Liver (tissue), 9 donors: ENCODE results near the gene ERFE. TPM values are rescaled to one million over a fixed set of nuclear protein-coding genes. Genes with fewer than 3 reads are reported as not detected.

Source experiments
- DNase-seq: peaks from one replicate; pipeline ENCODE4 v3.0.0-alpha.2; 2017; ENCODE audit warnings: low spot score
- H3K27ac ChIP-seq, 2 donors: one replicate each; pipeline ENCODE4 v1.7.0; 2013; ENCODE audit warnings: inconsistent platforms in 2 of 2, low read length in 2 of 2, control low read depth in 1 of 2, low read depth in 1 of 2, mild to moderate bottlenecking in 1 of 2
- H3K27me3 ChIP-seq, 4 donors: one replicate each; pipeline versions ENCODE4 v1.6.1 to v1.7.0; 2013; ENCODE audit warnings: low read length in 3 of 4, inconsistent platforms in 1 of 4, mild to moderate bottlenecking in 1 of 4, moderate library complexity in 1 of 4; ENCODE audit not compliant: control insufficient read depth in 4 of 4, insufficient read depth in 4 of 4
- H3K36me3 ChIP-seq, 4 donors: one replicate each; pipeline versions ENCODE4 v1.6.1 to v1.7.0; 2013; ENCODE audit warnings: low read length in 3 of 4, mild to moderate bottlenecking in 3 of 4, low read depth in 1 of 4, moderate library complexity in 1 of 4; ENCODE audit not compliant: control insufficient read depth in 4 of 4, insufficient read depth in 3 of 4
- H3K4me1 ChIP-seq, 4 donors: one replicate each; pipeline versions ENCODE4 v1.6.1 to v1.7.0; 2013; ENCODE audit warnings: low read length in 3 of 4, mild to moderate bottlenecking in 3 of 4, moderate library complexity in 1 of 4; ENCODE audit not compliant: control insufficient read depth in 4 of 4, insufficient read depth in 4 of 4
- H3K4me3 ChIP-seq, 3 donors: one replicate each; pipeline versions ENCODE4 v1.6.1 to v1.7.0; 2013; ENCODE audit warnings: low read length in 3 of 3, control low read depth in 1 of 3, low read depth in 1 of 3, mild to moderate bottlenecking in 1 of 3
- H3K9ac ChIP-seq, 2 donors: one replicate each; pipeline ENCODE4 v1.7.0; 2013; ENCODE audit warnings: low read length in 2 of 2, mild to moderate bottlenecking in 2 of 2, moderate library complexity in 2 of 2, control low read depth in 1 of 2, low read depth in 1 of 2
- H3K9me3 ChIP-seq, 4 donors: one replicate each; pipeline versions ENCODE4 v1.6.1 to v1.7.0; 2013; ENCODE audit warnings: low read length in 3 of 4; ENCODE audit not compliant: control insufficient read depth in 4 of 4
- ATF3 ChIP-seq: IDR thresholded peaks from 2 replicates; pipeline ENCODE4 v1.6.1; 2016; ENCODE audit warnings: antibody characterized with exemption
- EGR1 ChIP-seq, 2 donors: IDR thresholded peaks; 2 replicates each; pipeline ENCODE4 v1.6.1; 2016 to 2018; ENCODE audit warnings: antibody characterized with exemption in 2 of 2, low read depth in 2 of 2
- FOXA1 ChIP-seq: IDR thresholded peaks from 2 replicates; pipeline ENCODE4 v1.6.1; 2016; ENCODE audit warnings: antibody characterized with exemption
- FOXA2 ChIP-seq: IDR thresholded peaks from 2 replicates; pipeline ENCODE4 v1.6.1; 2016; ENCODE audit warnings: antibody characterized with exemption
- HNF4G ChIP-seq: IDR thresholded peaks from 2 replicates; pipeline ENCODE4 v1.6.1; 2016; ENCODE audit warnings: antibody characterized with exemption
- MAX ChIP-seq: IDR thresholded peaks from 2 replicates; pipeline ENCODE4 v1.6.1; 2016; ENCODE audit warnings: antibody characterized with exemption
- NR2F2 ChIP-seq: IDR thresholded peaks from 2 replicates; pipeline ENCODE4 v1.6.1; 2016; ENCODE audit warnings: antibody characterized with exemption
- RAD21 ChIP-seq, 2 donors: IDR thresholded peaks; 2 replicates each; pipeline ENCODE4 v1.6.1; 2016; ENCODE audit warnings: antibody characterized with exemption in 2 of 2, mild to moderate bottlenecking in 2 of 2
- REST ChIP-seq: IDR thresholded peaks from 2 replicates; pipeline ENCODE4 v1.6.1; 2016; ENCODE audit warnings: antibody characterized with exemption, mild to moderate bottlenecking
- RXRA ChIP-seq, 2 donors: IDR thresholded peaks; 2 replicates each; pipeline ENCODE4 v1.6.1; 2017 to 2018; ENCODE audit warnings: antibody characterized with exemption in 2 of 2, mild to moderate bottlenecking in 1 of 2
- SP1 ChIP-seq: IDR thresholded peaks from 2 replicates; pipeline ENCODE4 v1.6.1; 2018; ENCODE audit warnings: antibody characterized with exemption, mild to moderate bottlenecking
- YY1 ChIP-seq: IDR thresholded peaks from 2 replicates; pipeline ENCODE4 v1.6.1; 2016; ENCODE audit warnings: antibody characterized with exemption, mild to moderate bottlenecking
- WGBS: extraction: QIAGEN DNeasy Blood & Tissue Kit; methylation state at CpG from one replicate; pipeline ENCODE4 v1.1.7; 2013; 5-methylcytosine and 5-hydroxymethylcytosine counted together
- polyA plus RNA-seq, 2 donors: library from polyadenylated mRNA; stranded (reverse) in 1 of 2; unstranded in 1 of 2; fragments of 200-250 nt in 1 of 2; fragments of >200 nt in 1 of 2; fragmentation: Nextera tagmentation in 1 of 2; extraction: Ambion mirVana in 1 of 2; gene quantifications; one replicate each; pipeline versions ENCODE4 v1.2.1 to v1.2.3, GENCODE V29; 2013 to 2015
- total RNA-seq, 2 donors: library from RNA; depleted of rRNA; stranded (reverse); fragments of >200 nt; gene quantifications; one replicate each; pipeline ENCODE4 v1.2.3, GENCODE V29; 2014
- TF ChIP-seq, protein P1 (sequence below): fragments of 150-350 bp; IDR thresholded peaks from 2 replicates; pipeline ENCODE4 v1.5.1; 2017; ENCODE audit warnings: improper control_type of control experiment, low read depth, low read length; ENCODE audit not compliant: missing input control
- TF ChIP-seq, protein P2 (sequence below): IDR thresholded peaks from 2 replicates; pipeline ENCODE4 v1.6.1; 2016; ENCODE audit warnings: antibody characterized with exemption
- donor health status: healthy.
- donor health status: healthy.
- donor health status: healthy.
- donor health status: healthy.
- donor health status: healthy.

The ERFE gene
- total and polyA plus RNA-seq, 4 donors, result 0.17 to 14.0 TPM; not detected in 2

GRCh38 chr2:238148981-238149380 is 9.8 kb upstream of the ERFE start:
- H3K4me1 ChIP-seq, result no peaks in the 10 kb centered on the region
- no peaks in the 10 kb centered on the region for H3K36me3 ChIP-seq
- no peak overlapping the region for H3K4me3 ChIP-seq
- TF ChIP-seq NR2F2 (no peak), FOXA1 (no peak), YY1 (no peak), SP1 (no peak), RAD21 (IDR thresholded peaks at IDR 0.05) (no peak), FOXA2 (no peak), MAX (no peak), EGR1 (IDR thresholded peaks at IDR 0.05; ENCODE audit: low read depth in 2 of 2) (no peak), REST (no peak), HNF4G (no peak), ATF3 (no peak), RXRA (IDR thresholded peaks at IDR 0.05) (no peak)
- TF ChIP-seq, protein P1, sequence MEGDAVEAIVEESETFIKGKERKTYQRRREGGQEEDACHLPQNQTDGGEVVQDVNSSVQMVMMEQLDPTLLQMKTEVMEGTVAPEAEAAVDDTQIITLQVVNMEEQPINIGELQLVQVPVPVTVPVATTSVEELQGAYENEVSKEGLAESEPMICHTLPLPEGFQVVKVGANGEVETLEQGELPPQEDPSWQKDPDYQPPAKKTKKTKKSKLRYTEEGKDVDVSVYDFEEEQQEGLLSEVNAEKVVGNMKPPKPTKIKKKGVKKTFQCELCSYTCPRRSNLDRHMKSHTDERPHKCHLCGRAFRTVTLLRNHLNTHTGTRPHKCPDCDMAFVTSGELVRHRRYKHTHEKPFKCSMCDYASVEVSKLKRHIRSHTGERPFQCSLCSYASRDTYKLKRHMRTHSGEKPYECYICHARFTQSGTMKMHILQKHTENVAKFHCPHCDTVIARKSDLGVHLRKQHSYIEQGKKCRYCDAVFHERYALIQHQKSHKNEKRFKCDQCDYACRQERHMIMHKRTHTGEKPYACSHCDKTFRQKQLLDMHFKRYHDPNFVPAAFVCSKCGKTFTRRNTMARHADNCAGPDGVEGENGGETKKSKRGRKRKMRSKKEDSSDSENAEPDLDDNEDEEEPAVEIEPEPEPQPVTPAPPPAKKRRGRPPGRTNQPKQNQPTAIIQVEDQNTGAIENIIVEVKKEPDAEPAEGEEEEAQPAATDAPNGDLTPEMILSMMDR, result no peak
- TF ChIP-seq, protein P2, sequence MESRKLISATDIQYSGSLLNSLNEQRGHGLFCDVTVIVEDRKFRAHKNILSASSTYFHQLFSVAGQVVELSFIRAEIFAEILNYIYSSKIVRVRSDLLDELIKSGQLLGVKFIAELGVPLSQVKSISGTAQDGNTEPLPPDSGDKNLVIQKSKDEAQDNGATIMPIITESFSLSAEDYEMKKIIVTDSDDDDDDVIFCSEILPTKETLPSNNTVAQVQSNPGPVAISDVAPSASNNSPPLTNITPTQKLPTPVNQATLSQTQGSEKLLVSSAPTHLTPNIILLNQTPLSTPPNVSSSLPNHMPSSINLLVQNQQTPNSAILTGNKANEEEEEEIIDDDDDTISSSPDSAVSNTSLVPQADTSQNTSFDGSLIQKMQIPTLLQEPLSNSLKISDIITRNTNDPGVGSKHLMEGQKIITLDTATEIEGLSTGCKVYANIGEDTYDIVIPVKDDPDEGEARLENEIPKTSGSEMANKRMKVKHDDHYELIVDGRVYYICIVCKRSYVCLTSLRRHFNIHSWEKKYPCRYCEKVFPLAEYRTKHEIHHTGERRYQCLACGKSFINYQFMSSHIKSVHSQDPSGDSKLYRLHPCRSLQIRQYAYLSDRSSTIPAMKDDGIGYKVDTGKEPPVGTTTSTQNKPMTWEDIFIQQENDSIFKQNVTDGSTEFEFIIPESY, result no peak
- H3K9ac ChIP-seq, result no peak overlapping the region
- no peaks in the 10 kb centered on the region for H3K9me3 ChIP-seq
- DNase-seq, result no peak
- H3K27me3 ChIP-seq, result no peaks in the 10 kb centered on the region
- WGBS, result 95% methylated on average over 15 of the region's 15 CpGs
- H3K27ac ChIP-seq, result no peak overlapping the region

DNA sequence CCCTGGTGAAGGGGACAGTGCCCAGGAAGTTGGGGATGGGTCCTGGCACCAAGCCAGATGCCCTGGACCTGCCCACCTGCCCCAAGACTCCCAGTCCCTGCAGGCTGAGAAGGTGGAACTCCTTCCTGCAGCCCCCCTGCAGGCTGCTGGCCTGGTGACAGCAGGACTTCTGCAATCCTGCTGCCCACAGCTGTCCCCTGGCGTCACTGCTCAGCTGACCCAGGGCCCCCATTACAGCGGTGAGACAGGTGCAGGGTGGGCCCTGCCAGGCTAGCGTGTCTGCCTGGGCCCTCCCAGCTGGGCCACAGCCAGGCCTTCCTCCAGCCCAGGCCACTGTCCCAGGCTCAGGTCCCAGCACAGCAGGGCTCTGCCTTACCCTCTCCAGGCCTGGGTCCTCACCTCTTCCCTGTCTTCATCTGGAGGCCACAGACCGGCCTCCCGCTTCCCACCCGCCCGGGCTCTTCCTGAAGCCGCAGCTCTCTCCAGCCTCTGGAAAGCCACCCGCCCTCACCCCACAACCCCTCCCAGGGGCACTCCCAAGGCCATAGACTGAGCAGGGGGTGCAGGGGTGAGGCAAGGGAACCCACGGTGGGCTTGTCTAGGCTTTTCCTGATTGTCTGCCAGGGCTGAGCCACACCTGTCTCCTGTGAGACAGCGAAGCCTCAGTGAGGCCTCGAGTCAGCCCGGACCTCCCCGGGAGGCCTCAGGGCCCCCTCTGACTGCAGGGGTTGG is 8.8 kb upstream of the ERFE start:
- no peak overlapping the region for H3K27ac ChIP-seq
- DNase-seq, result no peak
- no peaks in the 10 kb centered on the region for H3K27me3 ChIP-seq
- H3K36me3 ChIP-seq, result no peaks in the 10 kb centered on the region
- H3K4me1 ChIP-seq, result no peaks in the 10 kb centered on the region
- H3K4me3 ChIP-seq, result no peak overlapping the region
- H3K9me3 ChIP-seq, result no peaks in the 10 kb centered on the region
- H3K9ac ChIP-seq, result no peak overlapping the region
- WGBS, result 90% methylated on average over 14 of the region's 14 CpGs
- no peak for TF ChIP-seq MAX
- TF ChIP-seq FOXA2, result no peak
- TF ChIP-seq REST, result no peak
- no peak for TF ChIP-seq NR2F2
